NCI-H1930 (cell line): ENCODE measurements around the gene C2CD2.

Experiments
- DNase-seq, 2 experiments: peaks; one replicate each; lab custom pipeline; 2025; lab: John Stamatoyannopoulos, UW

The C2CD2 gene

DNA sequence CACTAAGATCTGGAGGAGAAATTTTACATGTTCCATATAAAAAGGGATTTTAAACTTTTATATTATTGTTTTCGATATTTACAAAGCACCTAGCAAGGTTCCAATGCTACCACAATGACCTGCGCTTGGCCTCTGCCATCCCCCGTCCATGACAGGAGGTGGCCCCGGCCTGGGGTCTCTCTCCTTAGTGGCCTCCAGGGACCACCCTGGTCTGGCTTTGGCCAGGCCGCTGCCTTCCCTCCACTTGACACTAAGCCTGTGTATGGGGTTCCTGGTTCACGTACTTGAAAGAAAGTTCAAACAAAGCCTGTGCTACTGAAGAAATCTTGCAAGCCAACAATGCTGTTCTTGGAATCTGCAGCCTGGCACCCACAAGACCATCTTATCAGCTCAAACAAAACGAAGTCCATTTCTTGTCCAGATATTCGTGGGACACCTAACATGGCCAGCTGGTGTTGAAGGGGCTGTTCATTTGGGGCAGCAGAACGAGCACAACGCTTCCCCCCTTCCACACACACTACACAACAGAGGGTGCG, 87.5 kb downstream of the C2CD2 start:
- no peak for DNase-seq

GRCh38 chr21:41865002-41865777, 88.6 kb downstream of the C2CD2 start:
- DNase-seq = no peak

DNA sequence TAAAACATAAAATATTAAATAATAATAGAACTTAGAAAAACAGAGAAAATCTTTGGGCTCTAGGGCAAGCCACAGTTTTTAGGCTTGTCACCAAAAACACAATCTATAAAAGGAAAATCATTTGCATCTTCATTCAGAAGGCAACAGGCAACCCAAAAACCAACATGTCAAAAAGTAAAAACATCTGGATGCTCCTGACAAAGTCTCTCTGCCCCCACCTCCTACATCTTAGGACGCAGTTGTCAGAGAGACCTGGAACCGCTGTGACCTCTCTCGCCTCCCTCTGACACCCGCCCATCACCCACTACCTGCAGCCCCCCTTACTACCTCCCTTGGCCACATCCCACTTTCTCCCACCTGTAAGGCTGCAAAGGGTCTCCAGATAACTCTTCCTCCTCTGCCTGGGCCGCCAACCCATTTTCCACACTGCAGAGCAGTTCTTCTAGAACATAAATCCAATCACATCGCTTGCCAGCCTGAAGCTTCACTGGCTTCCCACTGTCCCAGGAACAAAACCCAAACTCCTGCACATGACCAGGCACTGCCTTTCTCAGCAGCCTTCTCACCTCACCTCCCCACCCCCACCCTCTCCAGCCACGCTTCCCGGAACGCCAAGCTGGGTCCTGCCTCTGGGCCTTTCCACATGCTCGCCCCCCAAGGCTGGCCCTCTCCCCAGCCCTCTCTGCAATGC, 89.4 kb downstream of the C2CD2 start:
- no peak for DNase-seq

- no peak for DNase-seq
Observed at GRCh38 chr21:41863439-41863740, 90.4 kb downstream of the C2CD2 start.

DNA sequence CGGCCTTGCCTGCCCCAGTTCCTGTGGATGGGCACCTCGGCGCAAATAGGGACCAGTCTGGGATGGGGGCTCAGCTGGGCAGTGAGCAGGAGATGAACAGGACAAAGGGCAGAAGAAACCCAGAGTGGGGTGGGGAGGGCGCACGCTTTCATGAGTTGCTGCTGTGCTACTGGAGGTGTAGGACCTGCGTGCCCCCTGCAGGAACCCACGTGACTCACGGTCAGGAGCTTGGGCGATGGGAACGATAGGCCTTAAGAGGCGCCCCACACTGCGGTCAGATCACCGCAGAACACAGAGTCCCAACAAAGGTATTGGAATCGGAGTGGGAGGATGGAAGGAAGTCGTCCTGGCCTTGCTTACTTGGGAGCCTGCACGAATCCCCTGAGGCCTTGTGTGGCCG, 91.8 kb downstream of the C2CD2 start:
- DNase-seq = no peak

- no peak for DNase-seq
Observed at GRCh38 chr21:41861255-41861654, 92.6 kb downstream of the C2CD2 start.

DNA sequence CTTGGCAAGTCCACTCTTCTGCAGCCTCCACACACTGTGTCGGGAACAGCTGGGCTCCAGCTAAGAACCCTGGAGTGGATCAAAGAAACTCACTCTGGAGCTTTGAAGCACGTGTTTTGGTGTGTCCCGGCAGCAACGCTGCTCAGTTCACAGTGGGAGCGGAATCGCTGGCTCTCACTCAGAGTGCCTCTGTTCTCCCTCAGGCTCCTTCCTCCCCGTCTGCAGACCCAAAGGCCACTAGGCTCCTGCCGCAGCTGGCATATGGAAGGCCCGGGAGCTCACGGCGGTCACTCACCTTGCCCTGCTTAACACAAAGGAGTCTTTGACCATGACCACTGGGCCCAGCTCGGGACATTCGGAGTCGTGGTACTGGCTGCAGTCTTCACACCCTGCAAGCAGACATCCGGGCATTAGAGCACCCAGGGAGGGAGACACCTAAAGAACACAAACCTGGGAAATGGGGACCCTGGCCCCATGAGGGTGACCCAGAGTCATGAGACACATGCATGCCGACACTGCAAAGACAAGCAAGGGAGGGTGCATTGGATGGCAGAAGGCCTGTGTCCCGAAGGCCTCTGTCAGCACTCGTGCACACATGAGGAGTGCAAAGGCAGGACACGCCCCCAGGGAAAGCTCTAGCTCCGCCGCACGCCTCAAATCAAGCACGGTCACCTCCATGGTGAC, 94.4 kb downstream of the C2CD2 start:
- DNase-seq = no peak

DNA sequence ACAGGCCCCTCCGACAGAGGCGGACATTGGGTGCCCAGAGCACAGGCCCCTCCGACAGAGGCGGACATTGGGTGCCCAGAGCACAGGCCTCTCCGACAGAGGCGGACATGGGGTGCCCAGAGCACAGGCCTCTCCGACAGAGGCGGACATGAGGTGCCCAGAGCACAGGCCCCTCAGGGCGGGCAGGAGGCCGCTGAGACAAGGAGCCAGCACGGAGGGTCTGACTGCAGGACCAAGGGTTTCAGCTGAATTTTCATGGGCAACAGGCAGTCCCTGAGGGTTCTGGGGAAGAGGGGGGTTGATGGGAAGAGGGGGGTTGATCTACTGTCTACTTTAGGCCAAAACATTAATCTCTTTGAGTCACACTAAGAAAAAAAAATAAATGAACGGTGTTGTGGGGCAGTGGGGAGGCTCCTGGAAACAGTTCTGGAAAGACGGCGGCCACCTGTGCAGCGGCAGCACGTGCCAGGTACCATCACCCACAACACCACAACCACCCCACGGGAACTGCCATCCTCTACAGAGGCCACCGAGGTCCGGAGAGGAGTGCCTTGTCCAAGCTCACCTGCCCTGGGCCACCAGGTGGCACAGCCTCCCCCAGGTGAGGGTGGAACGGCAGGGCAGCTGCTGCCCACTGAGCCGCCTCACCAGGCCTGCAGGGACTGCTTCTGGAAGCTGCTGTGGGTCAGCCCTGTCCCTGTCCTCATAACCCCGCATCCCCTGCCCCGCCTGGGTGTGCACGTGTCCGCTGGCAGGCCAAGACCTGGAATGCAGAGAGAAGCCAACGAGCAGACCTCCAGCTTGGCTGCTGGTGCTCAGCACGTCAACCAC, 95.1 kb downstream of the C2CD2 start:
- no peak for DNase-seq

DNA sequence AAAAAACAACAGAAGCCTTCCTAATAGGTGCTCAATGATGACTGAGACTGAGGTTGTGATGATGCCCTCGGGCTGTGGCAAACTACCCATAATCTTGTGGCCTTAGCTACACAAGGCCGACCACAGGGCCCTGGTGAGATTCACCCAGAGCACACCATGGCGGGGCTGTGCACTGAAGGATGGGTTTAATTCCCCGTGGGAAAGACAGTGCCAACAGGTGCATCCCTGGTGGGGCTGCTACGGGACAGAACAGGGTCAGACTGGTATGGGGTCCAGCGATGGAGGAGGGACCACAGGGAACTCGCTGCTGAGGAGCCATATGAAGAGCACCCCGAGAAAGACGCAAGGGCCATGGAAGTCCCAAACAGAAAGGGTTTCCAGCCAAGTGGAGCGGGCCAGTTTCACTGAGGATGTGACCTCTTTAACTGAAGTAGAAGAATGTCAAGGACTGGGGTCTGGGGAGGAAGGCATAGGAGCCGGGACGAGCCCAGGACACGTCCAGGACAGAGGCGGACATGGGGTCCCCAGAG, 96.0 kb downstream of the C2CD2 start:
- DNase-seq = no peak

- DNase-seq = no peak
Observed at GRCh38 chr21:41856572-41856971, 97.2 kb downstream of the C2CD2 start.

- DNase-seq = no peak
Observed at GRCh38 chr21:41854426-41854995, 99.3 kb downstream of the C2CD2 start.

GRCh38 chr21:41852929-41853320, 100.9 kb downstream of the C2CD2 start:
- no peak for DNase-seq

GRCh38 chr21:41852151-41852928, 101.5 kb downstream of the C2CD2 start:
- no peak for DNase-seq

- DNase-seq = no peak
Observed at GRCh38 chr21:41851090-41851790, 102.6 kb downstream of the C2CD2 start.

- DNase-seq = no peak
Observed at GRCh38 chr21:41850085-41850484, 103.7 kb downstream of the C2CD2 start.

GRCh38 chr21:41848958-41849580, 104.7 kb downstream of the C2CD2 start:
- no peak for DNase-seq

DNA sequence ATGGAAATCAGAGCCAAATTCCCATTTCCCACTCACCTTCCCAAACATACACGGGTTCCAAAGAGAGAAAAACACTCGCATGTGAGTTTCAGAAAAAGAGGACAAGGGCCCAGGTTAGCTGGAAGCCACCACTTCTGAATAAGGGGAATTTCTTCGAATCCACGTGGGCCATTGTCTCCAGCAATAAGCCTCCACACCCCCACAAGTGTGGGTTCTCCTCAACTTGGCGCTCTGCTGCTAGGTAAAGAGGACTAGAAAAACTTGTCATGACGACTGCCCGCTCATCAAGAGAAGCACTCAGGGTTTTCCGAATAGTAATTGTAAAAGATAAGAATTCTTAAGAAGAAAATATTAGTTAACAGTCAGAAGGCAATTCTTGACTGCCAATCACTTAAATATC, 105.3 kb downstream of the C2CD2 start:
- no peak for DNase-seq

- no peak for DNase-seq
Observed at GRCh38 chr21:41847066-41847804, 106.6 kb downstream of the C2CD2 start.

- DNase-seq = no peak
Observed at GRCh38 chr21:41846536-41846935, 107.3 kb downstream of the C2CD2 start.
